ENCODE data around the gene KRTAP10-12. TPM values are rescaled to one million over a fixed set of nuclear protein-coding genes. Genes with fewer than 3 reads are reported as not detected.

KRTAP10-12 gene
- total RNA-seq, 1 donor from 2014 or later = not detected

GRCh38 chr21:44706706-44707581 lies 10.0 kb downstream of the KRTAP10-12 start:
- no peak overlapping the region for H3K4me2 ChIP-seq (ENCODE audit: low read length)
- no peak for DNase-seq (ENCODE audit: low read depth)
- no peak overlapping the region for H3K4me3 Mint-ChIP-seq (ENCODE audit: unreplicated experiment)

GRCh38 chr21:44708213-44708865 lies 11.4 kb downstream of the KRTAP10-12 start:
- H3K4me2 ChIP-seq (ENCODE audit: low read length) = no peak overlapping the region
- Mint-ChIP-seq H3K4me1 (ENCODE audit: low read depth, unreplicated experiment) (peaks cover 4% of the 10 kb centered on the region), H3K9me3 (ENCODE audit: unreplicated experiment) (peaks cover 13% of the 10 kb centered on the region), H3K36me3 (ENCODE audit: low read depth, unreplicated experiment) (no peaks in the 10 kb centered on the region), H3K27ac (ENCODE audit: unreplicated experiment) (no peak overlapping the region), H3K4me3 (ENCODE audit: unreplicated experiment) (no peak overlapping the region), H3K27me3 (ENCODE audit: low read depth, unreplicated experiment) (peaks cover 78% of the 10 kb centered on the region)
- no peak overlapping the region for H3K9ac ChIP-seq (ENCODE audit: low read length)
- H3K27ac ChIP-seq (ENCODE audit: low read depth, low read length) = no peak overlapping the region
- peaks cover 55% of the 10 kb centered on the region for H3K27me3 ChIP-seq (ENCODE audit: insufficient read depth, low read length)
- no peak overlapping the region for H3K4me3 ChIP-seq (ENCODE audit: insufficient read depth, low read depth, low read length)
- H3K79me2 ChIP-seq (ENCODE audit: insufficient read depth, low read length) = no peaks in the 10 kb centered on the region
- FAIRE-seq = no peak
- TF ChIP-seq CTCF (IDR thresholded peaks at IDR 0.05; ENCODE audit: insufficient read depth, low read depth, low read length) (no peak), EZH2 (IDR thresholded peaks at IDR 0.05; ENCODE audit: insufficient read depth, low read length) (peak; percentile 22)
- H3K4me1 ChIP-seq (ENCODE audit: insufficient read depth, low read length) = no peaks in the 10 kb centered on the region
- no peak overlapping the region for H2AFZ ChIP-seq (ENCODE audit: low read depth, low read length)
- H3K9me3 ChIP-seq (ENCODE audit: insufficient read depth, low read depth, low read length) = no peaks in the 10 kb centered on the region
- no peaks in the 10 kb centered on the region for H3K36me3 ChIP-seq (ENCODE audit: insufficient read depth, low read length)
- H4K20me1 ChIP-seq (ENCODE audit: insufficient read depth, low read length) = no peaks in the 10 kb centered on the region
- no peak for DNase-seq (ENCODE audit: low read depth)

More at GRCh38 chr21:44706706-44707581, 10.0 kb downstream of the KRTAP10-12 start:
- Mint-ChIP-seq H3K27ac (ENCODE audit: unreplicated experiment) (no peak overlapping the region), H3K4me1 (ENCODE audit: low read depth, unreplicated experiment) (peaks cover 4% of the 10 kb centered on the region), H3K27me3 (ENCODE audit: low read depth, unreplicated experiment) (peaks cover 76% of the 10 kb centered on the region), H3K36me3 (ENCODE audit: low read depth, unreplicated experiment) (no peaks in the 10 kb centered on the region), H3K9me3 (ENCODE audit: unreplicated experiment) (peaks cover 13% of the 10 kb centered on the region)
- no peak overlapping the region for H3K9ac ChIP-seq (ENCODE audit: low read length)
- peaks cover 43% of the 10 kb centered on the region for H3K27me3 ChIP-seq (ENCODE audit: insufficient read depth, low read length)
- H3K9me3 ChIP-seq (ENCODE audit: insufficient read depth, low read depth, low read length) = no peaks in the 10 kb centered on the region
- no peak overlapping the region for H2AFZ ChIP-seq (ENCODE audit: low read depth, low read length)
- TF ChIP-seq EZH2 (IDR thresholded peaks at IDR 0.05; ENCODE audit: insufficient read depth, low read length) (peak; percentile 65), CTCF (IDR thresholded peaks at IDR 0.05; ENCODE audit: insufficient read depth, low read depth, low read length) (no peak)
- H3K79me2 ChIP-seq (ENCODE audit: insufficient read depth, low read length) = no peaks in the 10 kb centered on the region
- H3K27ac ChIP-seq (ENCODE audit: low read depth, low read length) = no peak overlapping the region
- no peak overlapping the region for H3K4me3 ChIP-seq (ENCODE audit: insufficient read depth, low read depth, low read length)
- H4K20me1 ChIP-seq (ENCODE audit: insufficient read depth, low read length) = no peaks in the 10 kb centered on the region
- H3K36me3 ChIP-seq (ENCODE audit: insufficient read depth, low read length) = no peaks in the 10 kb centered on the region
- no peaks in the 10 kb centered on the region for H3K4me1 ChIP-seq (ENCODE audit: insufficient read depth, low read length)
- FAIRE-seq = no peak
